MM.1S (cell line): ENCODE data around the gene CTTNBP2NL.

Experiments used
- DNase-seq: peaks from one replicate; pipeline ENCODE4 v3.0.0-alpha.2; 2015
- H2AFZ ChIP-seq: fragments of 300-600 bp; sonication (generic); 2 replicates; pipeline ENCODE4 v1.6.0; 2016; ENCODE audit warnings: antibody characterized with exemption, low read length
- H3F3A ChIP-seq: fragments of 300-600 bp; sonication (generic); 2 replicates; pipeline ENCODE4 v1.6.1; 2016; ENCODE audit warnings: mild to moderate bottlenecking, antibody characterized with exemption, low read length, moderate library complexity, mixed read lengths; ENCODE audit not compliant: insufficient read depth
- H3K27ac ChIP-seq: fragments of 300-600 bp; sonication (generic); 2 replicates; pipeline ENCODE4 v1.5.1; 2016; ENCODE audit warnings: mild to moderate bottlenecking, low read length
- H3K27me3 ChIP-seq: fragments of 300-600 bp; sonication (generic); replicated peaks from 2 replicates; pipeline ENCODE4 v1.6.0; 2016; ENCODE audit warnings: low read length; ENCODE audit not compliant: insufficient read depth
- H3K36me3 ChIP-seq: fragments of 300-600 bp; sonication (generic); replicated peaks from 2 replicates; pipeline ENCODE4 v1.6.1; 2016; ENCODE audit warnings: mild to moderate bottlenecking, low read length, mixed read lengths; ENCODE audit not compliant: insufficient read depth
- H3K4me1 ChIP-seq: fragments of 300-600 bp; sonication (generic); 2 replicates; pipeline ENCODE4 v1.6.1; 2016; ENCODE audit warnings: low read length, mixed read lengths
- H3K4me2 ChIP-seq: fragments of 300-600 bp; sonication (generic); 2 replicates; pipeline ENCODE4 v1.6.0; 2016; ENCODE audit warnings: low read depth, low read length
- H3K4me3 ChIP-seq: fragments of 300-600 bp; sonication (generic); 2 replicates; pipeline ENCODE4 v1.5.1; 2016; ENCODE audit warnings: low read length, mixed read lengths
- H3K79me2 ChIP-seq: fragments of 300-600 bp; sonication (generic); 2 replicates; pipeline ENCODE4 v1.6.1; 2016; ENCODE audit warnings: mixed run types, low read length, mixed read lengths
- H3K9ac ChIP-seq: fragments of 300-600 bp; sonication (generic); 2 replicates; pipeline ENCODE4 v1.6.1; 2016; ENCODE audit warnings: low read length, mixed read lengths
- H3K9me2 ChIP-seq: fragments of 300-600 bp; sonication (generic); replicated peaks from 2 replicates; pipeline ENCODE4 v1.6.1; 2016; ENCODE audit warnings: mild to moderate bottlenecking, low read length, mixed read lengths; ENCODE audit not compliant: insufficient read depth
- H3K9me3 ChIP-seq: fragments of 300-600 bp; sonication (generic); replicated peaks from 2 replicates; pipeline ENCODE4 v1.6.1; 2016; ENCODE audit warnings: mild to moderate bottlenecking, low read length, mixed read lengths; ENCODE audit not compliant: insufficient read depth
- H4K20me1 ChIP-seq: fragments of 300-600 bp; sonication (generic); 2 replicates; pipeline ENCODE4 v1.6.1; 2016; ENCODE audit warnings: mild to moderate bottlenecking, low read length, moderate library complexity, mixed read lengths; ENCODE audit not compliant: insufficient read depth
- CTCF ChIP-seq: fragments of 300-600 bp; sonication (generic); IDR thresholded peaks from 2 replicates; pipeline ENCODE4 v1.5.1; 2016; ENCODE audit warnings: antibody characterized with exemption, low read length, mixed read lengths
- EZH2 ChIP-seq: fragments of 300-600 bp; sonication (generic); optimal IDR thresholded peaks from 2 replicates; pipeline ENCODE3; 2017; ENCODE audit warnings: low read depth, mild to moderate bottlenecking, antibody characterized with exemption, low read length, mixed read lengths
- EZH2phosphoT487 ChIP-seq: fragments of 300-600 bp; sonication (generic); IDR thresholded peaks from 2 replicates; pipeline ENCODE4 v1.6.1; 2018; ENCODE audit warnings: antibody characterized with exemption, low read length

CTTNBP2NL gene

GRCh38 chr1:112386731-112387346 lies 9.2 kb upstream of the CTTNBP2NL start:
- H3K27ac ChIP-seq = no peak overlapping the region
- DNase-seq = no peak
- H3F3A ChIP-seq = no peaks in the 10 kb centered on the region
- no peaks in the 10 kb centered on the region for H3K79me2 ChIP-seq
- no peaks in the 10 kb centered on the region for H3K9me3 ChIP-seq
- H3K27me3 ChIP-seq = no peaks in the 10 kb centered on the region
- H3K9ac ChIP-seq = no peak overlapping the region
- no peaks in the 10 kb centered on the region for H3K9me2 ChIP-seq
- no peak overlapping the region for H3K4me3 ChIP-seq
- H3K4me2 ChIP-seq = no peak overlapping the region
- no peaks in the 10 kb centered on the region for H4K20me1 ChIP-seq
- no peaks in the 10 kb centered on the region for H3K36me3 ChIP-seq
- H3K4me1 ChIP-seq = no peaks in the 10 kb centered on the region
- no peak for TF ChIP-seq CTCF
- H2AFZ ChIP-seq = no peak overlapping the region

- no peak overlapping the region for H3K9ac ChIP-seq
- no peaks in the 10 kb centered on the region for H3K79me2 ChIP-seq
- H3K9me3 ChIP-seq = no peaks in the 10 kb centered on the region
- no peak for TF ChIP-seq EZH2
- TF ChIP-seq EZH2phosphoT487 = no peak
- no peak for TF ChIP-seq CTCF
- no peak overlapping the region for H3K27ac ChIP-seq
- DNase-seq = no peak
- H3K27me3 ChIP-seq = no peaks in the 10 kb centered on the region
- no peaks in the 10 kb centered on the region for H3K4me1 ChIP-seq
- H3K36me3 ChIP-seq = no peaks in the 10 kb centered on the region
- no peak overlapping the region for H2AFZ ChIP-seq
- no peaks in the 10 kb centered on the region for H4K20me1 ChIP-seq
- H3F3A ChIP-seq = no peaks in the 10 kb centered on the region
- H3K4me3 ChIP-seq = no peak overlapping the region
- H3K9me2 ChIP-seq = no peaks in the 10 kb centered on the region
- no peak overlapping the region for H3K4me2 ChIP-seq
Measured at GRCh38 chr1:112387807-112388206, 8.2 kb upstream of the CTTNBP2NL start.

- Histone ChIP-seq H4K20me1 (no peaks in the 10 kb centered on the region), H3K4me1 (no peaks in the 10 kb centered on the region), H3K36me3 (no peaks in the 10 kb centered on the region), H3K9me3 (no peaks in the 10 kb centered on the region), H3F3A (no peaks in the 10 kb centered on the region), H2AFZ (no peak overlapping the region), H3K9me2 (no peaks in the 10 kb centered on the region), H3K27ac (no peak overlapping the region), H3K9ac (no peak overlapping the region), H3K79me2 (no peaks in the 10 kb centered on the region), H3K27me3 (no peaks in the 10 kb centered on the region), H3K4me3 (no peak overlapping the region), H3K4me2 (no peak overlapping the region)
- DNase-seq = no peak
- TF ChIP-seq EZH2phosphoT487 (no peak), EZH2 (no peak), CTCF (no peak)
Measured at GRCh38 chr1:112388436-112388835, 7.6 kb upstream of the CTTNBP2NL start.
